NB4 (cell line): Measurements from ENCODE around the gene STK11IP.

Experiments used
- CTCF ChIP-seq: IDR thresholded peaks from one replicate; pipeline ENCODE4 v1.5.1; 2012; ENCODE audit warnings: low read depth, low read length
- MAX ChIP-seq: IDR thresholded peaks from 2 replicates; pipeline ENCODE4 v1.6.1; 2011; ENCODE audit warnings: low read depth, low read length
- POLR2A ChIP-seq: IDR thresholded peaks from 2 replicates; pipeline ENCODE4 v1.6.1; 2011; ENCODE audit warnings: mild to moderate bottlenecking; ENCODE audit not compliant: insufficient read length; ENCODE audit errors: extremely low read depth

- no peak for TF ChIP-seq POLR2A
- TF ChIP-seq CTCF: no peak
- TF ChIP-seq MAX: no peak
Observed at GRCh38 chr2:219612577-219613286, 15.1 kb downstream of the STK11IP start.
